ENCODE results near the gene PAPPA. TPM values are rescaled to one million over a fixed set of nuclear protein-coding genes. Genes with fewer than 3 reads are reported as not detected.

Gene PAPPA
- polyA plus RNA-seq, 1 experiment = 39.9 TPM

DNA sequence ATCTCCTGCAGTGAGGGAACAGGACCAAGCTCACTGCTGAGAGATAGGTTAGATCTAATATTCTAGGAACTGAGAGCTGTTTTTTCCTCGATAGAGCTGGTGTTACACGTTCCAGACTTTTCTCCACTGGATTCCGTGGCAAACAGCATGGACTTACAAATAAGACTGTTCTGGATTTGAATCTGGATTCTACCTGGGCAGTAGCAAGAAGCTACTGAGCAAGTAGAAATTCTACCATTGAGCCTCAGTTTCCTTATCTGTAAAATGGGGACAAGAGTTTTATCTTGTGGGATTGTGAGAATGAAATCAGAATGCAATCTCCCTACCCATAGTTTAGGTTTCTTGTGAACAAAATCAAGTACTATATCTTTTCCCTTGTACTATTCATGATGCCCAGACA is 294.8 kb downstream of the PAPPA start:
- POLR2A ChIA-PET = no interaction called here
- no peak for DNase-seq (ENCODE audit: low read depth)
- TF ChIP-seq, protein P1, sequence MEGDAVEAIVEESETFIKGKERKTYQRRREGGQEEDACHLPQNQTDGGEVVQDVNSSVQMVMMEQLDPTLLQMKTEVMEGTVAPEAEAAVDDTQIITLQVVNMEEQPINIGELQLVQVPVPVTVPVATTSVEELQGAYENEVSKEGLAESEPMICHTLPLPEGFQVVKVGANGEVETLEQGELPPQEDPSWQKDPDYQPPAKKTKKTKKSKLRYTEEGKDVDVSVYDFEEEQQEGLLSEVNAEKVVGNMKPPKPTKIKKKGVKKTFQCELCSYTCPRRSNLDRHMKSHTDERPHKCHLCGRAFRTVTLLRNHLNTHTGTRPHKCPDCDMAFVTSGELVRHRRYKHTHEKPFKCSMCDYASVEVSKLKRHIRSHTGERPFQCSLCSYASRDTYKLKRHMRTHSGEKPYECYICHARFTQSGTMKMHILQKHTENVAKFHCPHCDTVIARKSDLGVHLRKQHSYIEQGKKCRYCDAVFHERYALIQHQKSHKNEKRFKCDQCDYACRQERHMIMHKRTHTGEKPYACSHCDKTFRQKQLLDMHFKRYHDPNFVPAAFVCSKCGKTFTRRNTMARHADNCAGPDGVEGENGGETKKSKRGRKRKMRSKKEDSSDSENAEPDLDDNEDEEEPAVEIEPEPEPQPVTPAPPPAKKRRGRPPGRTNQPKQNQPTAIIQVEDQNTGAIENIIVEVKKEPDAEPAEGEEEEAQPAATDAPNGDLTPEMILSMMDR (IDR thresholded peaks at IDR 0.05; ENCODE audit: insufficient read depth, low read depth, low read length) = no peak
- no peaks in the 10 kb centered on the region for H3K27me3 ChIP-seq (ENCODE audit: control insufficient read depth, insufficient read depth, low read length)
- H3K4me3 ChIP-seq (ENCODE audit: low read depth, low read length) = no peak overlapping the region
- H3K36me3 ChIP-seq (ENCODE audit: control insufficient read depth, insufficient read depth, low read length) = no peaks in the 10 kb centered on the region
- CTCF ChIA-PET = interaction anchor here (1.6 kb wide), 1 partner anchor 16 kb away, joined by 3 read pairs; no protein-coding TSS in a partner anchor

DNA sequence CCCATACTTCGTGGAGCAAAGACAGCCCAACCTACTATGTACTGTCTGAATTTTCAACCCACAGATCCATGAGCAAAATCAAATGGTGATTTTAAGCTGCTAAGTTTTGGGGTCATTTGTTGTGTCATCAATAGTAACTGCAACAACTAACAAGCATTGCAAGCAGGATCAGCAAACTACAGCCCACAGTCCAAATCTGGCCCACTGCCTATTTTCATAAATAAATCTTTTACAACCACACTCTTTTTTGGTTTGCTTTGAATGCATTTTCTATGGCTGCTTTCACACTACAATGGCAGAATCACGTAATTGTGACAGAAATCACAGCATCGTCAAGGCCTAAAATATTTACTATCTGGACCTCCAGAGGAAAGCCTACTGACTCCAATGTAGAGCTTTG is 296.4 kb downstream of the PAPPA start:
- TF ChIP-seq, protein P1 (IDR thresholded peaks at IDR 0.05; ENCODE audit: insufficient read depth, low read depth, low read length) = no peak
- POLR2A ChIA-PET = no interaction called here
- no peak for DNase-seq (ENCODE audit: low read depth)
- CTCF ChIA-PET = interaction anchor here (1.2 to 1.9 kb wide), 4 partner anchors 8 to 53 kb away, joined by 3 to 4 read pairs (median 3); no protein-coding TSS in a partner anchor
- no peaks in the 10 kb centered on the region for H3K27me3 ChIP-seq (ENCODE audit: control insufficient read depth, insufficient read depth, low read length)
- H3K4me3 ChIP-seq (ENCODE audit: low read depth, low read length) = no peak overlapping the region
- H3K36me3 ChIP-seq (ENCODE audit: control insufficient read depth, insufficient read depth, low read length) = no peaks in the 10 kb centered on the region

DNA sequence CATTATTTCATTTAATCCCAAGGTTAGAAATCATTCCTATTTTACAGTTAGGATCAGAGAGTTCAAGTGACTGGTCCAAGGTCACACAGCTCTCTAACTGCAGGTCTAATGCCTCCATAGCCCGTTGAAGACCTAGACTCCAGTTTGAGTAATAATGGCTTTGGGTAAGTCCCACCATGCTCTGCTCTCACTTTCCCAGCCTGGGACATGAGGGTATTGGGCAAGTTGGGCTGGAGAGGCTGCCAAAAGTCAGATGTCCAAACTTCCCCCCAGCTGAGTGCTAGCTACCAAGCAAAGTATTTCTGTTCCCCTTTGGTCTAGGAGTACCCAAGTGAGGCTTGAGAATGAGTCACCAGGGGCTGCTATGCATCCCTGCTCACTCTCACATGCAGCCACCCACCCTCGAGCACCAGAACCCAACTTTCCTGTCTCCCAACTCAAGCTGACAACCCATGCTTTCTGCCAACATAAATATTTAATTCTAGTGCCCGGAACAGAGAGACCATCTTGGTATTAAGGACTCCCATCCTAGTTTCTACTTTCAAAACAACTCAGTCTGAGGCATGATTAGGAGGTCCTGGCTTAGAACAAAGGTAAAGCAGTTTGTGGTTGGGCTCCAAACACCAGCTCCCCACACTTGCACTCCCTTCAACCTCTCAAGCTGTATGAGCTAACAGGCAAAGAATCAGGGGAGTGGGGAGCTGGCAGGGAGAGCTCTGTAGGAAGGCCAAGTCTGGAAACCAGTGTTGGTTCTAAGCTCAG is 297.0 kb downstream of the PAPPA start:
- no peaks in the 10 kb centered on the region for H3K27me3 ChIP-seq (ENCODE audit: control insufficient read depth, insufficient read depth, low read length)
- DNase-seq (ENCODE audit: low read depth) = no peak
- POLR2A ChIA-PET = no interaction called here
- TF ChIP-seq, protein P1 (IDR thresholded peaks at IDR 0.05; ENCODE audit: insufficient read depth, low read depth, low read length) = no peak
- CTCF ChIA-PET = interaction anchor here (1.2 to 1.9 kb wide), 4 partner anchors 9 to 53 kb away, joined by 3 to 4 read pairs (median 3); no protein-coding TSS in a partner anchor
- no peak overlapping the region for H3K4me3 ChIP-seq (ENCODE audit: low read depth, low read length)
- no peaks in the 10 kb centered on the region for H3K36me3 ChIP-seq (ENCODE audit: control insufficient read depth, insufficient read depth, low read length)

DNA sequence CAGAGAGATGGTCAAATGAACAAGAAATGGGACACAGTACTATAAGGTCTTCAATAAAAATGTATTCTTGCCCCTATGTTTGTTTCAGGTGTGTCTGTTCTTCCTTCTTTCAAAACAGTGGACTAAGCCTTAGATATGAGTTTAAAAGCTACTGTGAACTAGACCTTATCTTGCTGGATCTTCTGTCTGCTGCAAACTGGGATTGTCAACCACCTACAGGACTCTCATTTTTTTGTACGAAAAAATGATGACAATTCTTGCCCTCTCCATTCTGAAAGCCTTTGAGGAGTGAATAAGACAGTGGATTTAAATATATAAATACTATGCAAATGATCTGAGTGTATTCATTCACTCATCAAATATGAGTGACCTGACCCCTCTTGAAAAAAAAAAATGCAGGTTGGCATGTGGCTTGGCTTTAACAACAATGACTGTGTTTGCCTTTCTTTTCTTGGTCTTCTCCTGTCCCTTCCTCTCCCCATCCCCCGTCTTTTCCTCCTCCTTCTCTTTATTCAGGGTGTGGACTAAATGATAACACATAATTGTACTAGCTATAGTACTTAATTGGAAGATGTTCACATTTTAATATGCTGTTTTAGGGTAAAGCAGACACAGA is 298.0 kb downstream of the PAPPA start:
- TF ChIP-seq, protein P1 (IDR thresholded peaks at IDR 0.05; ENCODE audit: insufficient read depth, low read depth, low read length) = no peak
- no peaks in the 10 kb centered on the region for H3K36me3 ChIP-seq (ENCODE audit: control insufficient read depth, insufficient read depth, low read length)
- H3K27me3 ChIP-seq (ENCODE audit: control insufficient read depth, insufficient read depth, low read length) = no peaks in the 10 kb centered on the region
- POLR2A ChIA-PET = no interaction called here
- H3K4me3 ChIP-seq (ENCODE audit: low read depth, low read length) = no peak overlapping the region
- DNase-seq (ENCODE audit: low read depth) = no peak
- CTCF ChIA-PET = interaction anchor here (0.6 to 1.9 kb wide), 5 partner anchors 9 to 63 kb away, joined by 3 to 4 read pairs (median 3); no protein-coding TSS in a partner anchor

All from BJ (cell line).